ENCODE results near the gene ZDHHC8.

The ZDHHC8 gene

DNA sequence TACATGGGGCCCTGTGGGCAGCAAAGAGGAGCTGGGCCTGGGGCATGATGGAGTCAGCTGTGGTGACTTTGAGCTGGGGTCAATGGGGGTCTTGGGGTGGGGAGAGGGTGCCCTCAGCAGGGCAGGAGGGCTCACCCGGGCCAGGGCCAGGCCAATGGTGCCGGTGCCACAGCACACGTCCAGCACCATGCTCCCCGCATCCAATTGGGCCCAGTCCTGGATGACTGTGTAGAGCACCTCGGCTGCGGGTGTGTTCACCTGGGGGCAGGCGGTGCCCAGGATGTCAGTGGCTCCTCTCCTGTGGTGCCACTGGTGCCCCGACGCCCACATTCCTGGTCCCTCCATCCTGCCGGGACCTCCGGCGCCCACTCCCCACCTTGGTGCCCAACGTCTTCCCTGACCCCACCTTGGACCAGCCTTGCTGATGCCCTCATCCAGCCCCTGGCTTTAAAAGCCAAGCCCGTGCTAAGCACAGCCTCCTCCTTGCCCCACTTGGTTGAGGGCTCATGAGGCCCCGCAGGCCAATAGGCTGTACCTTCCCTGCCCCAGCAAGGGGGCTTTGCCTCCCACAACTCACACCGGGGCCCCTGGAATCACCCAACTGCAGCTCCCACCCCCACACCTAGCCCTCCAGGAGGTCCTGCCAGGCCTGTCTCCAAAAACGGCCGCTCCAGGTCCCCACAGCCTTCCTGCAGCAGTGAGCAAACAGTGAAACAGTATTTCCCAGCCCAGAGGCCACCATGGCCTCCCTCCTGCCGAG, 17.9 kb upstream of the ZDHHC8 start:
- no peak for DNase-seq (ENCODE audit: low read depth)

DNA sequence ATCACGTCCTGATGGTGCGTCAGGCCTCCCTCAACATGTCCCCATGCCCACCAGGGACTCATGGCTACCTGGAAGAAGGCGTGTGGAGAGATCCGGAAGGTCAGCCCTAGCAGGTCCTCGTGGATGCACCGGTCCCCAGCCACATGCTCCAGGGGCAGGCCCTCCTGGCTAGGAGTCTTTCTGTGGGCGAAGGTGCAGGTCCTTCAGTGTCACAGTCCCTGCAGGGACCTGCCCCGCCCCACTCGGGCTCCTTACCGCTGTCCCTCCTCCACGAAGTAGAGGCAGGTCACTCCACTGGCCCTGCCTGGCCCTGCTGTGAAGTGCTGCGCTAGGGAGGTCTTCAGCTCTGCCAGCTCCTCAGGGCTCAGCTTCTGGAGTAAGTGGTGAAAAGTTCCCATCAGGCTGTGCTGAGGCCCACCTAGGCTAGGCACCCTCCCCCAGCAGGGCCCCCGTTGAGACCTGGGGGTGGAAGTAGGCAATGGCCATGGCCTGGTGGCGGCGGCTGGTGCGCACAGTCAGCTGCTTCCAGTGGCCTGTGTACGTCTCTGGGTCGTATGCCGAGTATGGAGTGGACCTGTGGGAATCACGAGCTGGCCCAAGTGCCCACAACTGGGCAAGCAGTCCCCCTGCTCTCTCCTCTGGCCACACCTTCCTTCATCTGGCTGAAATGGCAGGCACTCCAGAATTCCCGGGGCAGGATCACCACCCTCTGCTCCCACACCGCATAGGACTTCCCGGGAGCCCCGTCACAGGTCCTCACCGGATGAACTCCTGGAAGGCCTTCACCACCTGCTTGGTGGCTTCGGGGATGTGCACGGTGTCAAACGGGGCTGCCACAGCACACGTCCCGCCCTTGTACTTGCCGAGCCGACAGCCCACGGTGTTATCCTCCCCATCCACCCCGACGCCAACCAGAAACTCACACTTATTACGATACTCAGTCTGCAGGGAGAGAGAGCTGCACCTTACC, 16.8 kb upstream of the ZDHHC8 start:
- DNase-seq (ENCODE audit: low read depth), result no peak

DNA sequence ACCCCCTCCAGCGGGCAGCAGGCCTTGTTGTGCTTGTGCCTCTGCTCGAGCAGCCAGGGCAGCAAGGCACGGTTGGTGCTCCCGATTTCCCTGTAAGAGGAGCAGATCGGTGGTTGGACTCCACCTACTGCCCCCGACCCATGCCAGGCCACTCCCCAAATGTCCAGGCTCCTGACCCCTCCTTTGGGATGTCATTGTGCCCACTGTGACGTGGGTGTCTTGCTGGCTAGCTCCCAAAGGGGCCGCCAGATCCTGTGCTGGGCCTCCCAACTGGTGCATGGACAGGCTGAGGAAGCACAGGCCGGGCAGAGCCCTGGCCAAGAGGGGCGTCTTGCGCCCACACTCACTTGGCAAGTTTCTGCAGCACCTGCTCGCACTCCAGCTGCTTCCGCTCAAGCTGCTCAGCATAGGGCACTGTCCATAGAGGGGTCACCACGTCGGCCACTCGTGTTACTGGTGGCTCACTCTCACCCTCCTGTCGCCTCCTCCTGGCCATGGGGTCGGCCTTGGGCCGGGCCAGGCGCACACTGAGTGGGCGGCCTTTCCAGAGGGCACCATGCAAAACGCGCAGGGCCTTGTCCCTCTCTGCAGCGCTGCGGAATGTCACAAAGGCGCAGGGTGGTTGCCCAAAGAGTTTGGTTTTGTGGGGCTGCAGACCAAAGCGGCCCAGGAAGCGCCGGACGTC, 15.8 kb upstream of the ZDHHC8 start, which contains the start of gene RANBP1:
Gene RANBP1 (plus strand): TSS at position 414 of the 685 bp plus-strand sequence. CDS start 81 bp downstream, at position 495.
- no peak for DNase-seq (ENCODE audit: low read depth)

DNA sequence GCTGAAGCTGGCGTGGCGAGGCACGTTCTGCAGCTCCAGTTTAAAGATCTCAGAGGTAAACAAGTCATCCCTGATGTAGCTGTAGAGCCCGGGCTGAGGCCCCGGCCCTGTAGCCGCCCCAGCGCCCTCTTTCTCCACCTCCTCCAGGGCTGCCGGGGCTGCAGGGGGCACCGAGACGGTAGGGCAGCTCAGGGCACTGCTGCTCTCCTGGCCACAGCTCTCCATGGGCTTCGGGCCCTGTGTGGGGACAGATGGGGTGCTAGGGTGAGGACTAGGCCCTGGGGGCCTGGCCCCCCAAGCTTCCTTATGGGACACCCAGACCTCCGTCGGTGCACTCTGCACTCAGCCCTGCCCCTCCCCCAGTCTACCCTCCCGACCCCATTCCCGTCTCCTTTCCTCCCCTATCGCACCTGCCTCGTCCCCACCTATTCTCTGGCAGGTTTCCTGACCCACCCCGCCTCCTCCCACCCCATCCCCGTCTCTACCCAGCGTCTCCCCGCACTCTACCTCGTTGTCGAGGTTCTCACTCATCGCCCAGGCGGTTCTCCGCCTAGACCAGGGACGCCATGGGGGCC, 15.1 kb upstream of the ZDHHC8 start:
- DNase-seq (ENCODE audit: low read depth), result no peak

DNA sequence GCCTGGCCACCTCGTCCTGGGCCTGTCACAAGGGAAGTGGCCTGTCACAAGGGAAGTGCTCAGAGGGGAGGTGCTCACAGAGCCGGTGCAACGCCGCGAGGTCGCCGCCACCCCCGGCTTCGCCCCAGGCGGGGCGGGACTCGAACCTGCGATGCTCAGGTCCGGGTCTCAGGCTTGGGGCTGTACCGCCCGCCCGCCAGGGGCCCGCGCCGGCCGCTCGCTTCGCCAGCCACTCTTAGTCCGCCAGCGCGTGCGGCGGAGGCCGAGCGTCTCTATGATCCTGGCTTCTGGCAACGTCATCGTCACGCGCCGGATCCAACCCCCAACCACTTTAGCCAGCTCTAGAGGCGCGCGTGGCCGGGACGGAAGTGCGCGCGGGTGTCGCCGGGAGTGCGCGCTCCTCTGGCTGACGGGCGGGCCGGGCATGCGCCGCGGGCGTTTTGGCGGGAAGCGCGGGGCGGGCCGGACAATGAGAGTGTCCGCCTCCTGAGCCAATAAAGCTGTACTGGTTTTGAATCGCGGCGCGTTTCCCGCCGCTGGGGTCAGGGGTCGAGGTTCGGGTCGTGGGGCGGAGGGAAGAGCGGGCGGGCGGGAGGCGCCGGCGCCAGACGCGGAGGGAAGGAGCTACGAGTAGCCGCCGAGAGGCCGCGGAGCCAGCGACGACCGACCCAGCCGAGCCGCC, 14.5 kb upstream of the ZDHHC8 start, which contains the start of gene TRMT2A:
Gene TRMT2A (minus strand): TSS at position 276 of the 682 bp plus-strand sequence. CDS start 320 bp downstream, outside the sequence.
- DNase-seq (ENCODE audit: low read depth), result peak; percentile 90

DNA sequence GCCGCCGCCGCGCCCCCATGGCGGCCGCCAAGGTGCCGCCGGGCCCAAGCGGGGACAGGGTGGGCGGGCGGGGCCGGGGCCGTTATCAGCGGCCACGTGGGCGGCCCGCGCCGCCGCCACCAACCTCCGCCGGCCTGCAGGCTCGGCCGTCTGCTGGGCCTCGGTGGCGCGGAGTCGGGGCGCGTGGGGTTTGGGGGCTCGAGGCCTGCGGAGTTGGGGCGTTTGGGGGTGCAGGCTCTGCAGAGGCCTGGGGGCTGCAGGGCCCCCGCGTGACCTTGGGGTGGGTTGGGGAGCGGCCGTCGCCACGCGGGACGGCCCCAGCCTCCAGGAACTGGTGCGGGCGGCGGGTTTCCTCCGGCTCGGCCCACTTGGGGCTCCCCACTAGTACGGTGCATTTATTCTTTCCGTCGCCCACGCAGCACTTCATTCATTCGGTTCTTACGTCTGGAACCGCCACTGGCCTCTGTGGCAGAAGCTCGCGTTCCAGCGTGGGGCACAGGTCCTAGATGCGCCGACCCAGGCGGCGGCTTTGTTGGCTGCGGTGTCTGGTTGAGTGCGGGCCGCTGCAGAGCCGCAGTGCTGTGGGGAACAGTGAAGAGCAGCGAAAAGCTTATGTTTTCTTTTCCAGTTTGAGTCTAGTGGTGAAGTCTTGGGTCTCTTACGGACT, 13.8 kb upstream of the ZDHHC8 start:
- no peak for DNase-seq (ENCODE audit: low read depth)

DNA sequence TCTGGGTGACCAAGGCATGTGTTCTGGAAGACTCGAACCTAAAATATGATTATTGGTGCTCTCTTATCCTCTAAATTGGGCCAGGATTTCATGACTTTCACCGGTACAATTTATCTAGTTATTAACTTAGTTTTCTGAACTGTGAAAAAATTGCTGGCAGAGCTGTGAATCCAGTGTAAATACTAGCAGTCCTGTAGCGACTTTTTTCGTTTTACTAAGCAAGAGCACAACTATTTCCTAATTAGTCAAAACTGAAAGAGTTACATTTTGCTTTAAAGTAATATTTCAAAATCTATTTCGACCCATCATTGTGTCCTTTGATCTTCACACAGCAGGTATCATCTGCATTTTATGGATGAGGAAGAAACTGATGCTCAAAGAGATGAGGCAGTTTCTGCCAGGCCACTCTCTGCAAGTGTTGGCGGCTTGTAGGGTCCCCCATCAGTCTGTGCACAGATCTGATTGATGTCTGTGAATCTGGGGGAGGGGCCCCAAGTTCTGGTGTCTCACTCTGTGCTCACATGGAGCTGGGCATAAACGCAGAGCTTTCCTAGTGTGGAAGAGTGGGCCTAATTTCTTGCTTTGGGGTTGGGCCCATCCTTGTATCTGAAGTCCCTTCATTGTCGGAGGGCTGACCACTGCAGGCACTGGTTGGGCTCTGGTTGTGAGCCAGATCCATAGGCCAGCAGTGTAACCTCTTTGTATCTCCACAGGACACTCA, 13.1 kb upstream of the ZDHHC8 start:
- DNase-seq (ENCODE audit: low read depth), result no peak

DNA sequence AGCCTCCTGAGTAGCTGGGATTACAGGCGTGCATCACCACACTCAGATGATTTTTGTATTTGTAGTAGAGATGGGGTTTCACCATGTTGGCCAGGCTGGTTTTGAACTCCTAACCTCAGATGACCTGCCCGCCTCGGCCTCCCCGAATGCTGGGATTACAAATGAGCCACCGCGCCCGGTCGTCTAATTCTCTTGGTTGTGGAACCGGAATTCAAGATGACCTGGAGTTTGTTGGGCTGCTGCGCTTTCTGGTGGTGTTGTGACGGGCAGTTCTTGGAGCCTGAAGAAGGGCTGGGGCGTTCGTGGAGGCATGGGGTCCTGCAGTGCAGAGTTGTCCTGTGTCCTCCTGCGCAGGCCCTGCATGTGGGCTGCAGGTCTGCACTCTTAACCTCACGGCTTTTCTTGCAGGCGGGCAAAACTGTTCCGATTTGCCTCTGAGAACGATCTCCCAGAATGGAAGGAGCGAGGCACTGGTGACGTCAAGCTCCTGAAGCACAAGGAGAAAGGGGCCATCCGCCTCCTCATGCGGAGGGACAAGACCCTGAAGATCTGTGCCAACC, 9.7 kb upstream of the ZDHHC8 start:
- DNase-seq (ENCODE audit: low read depth), result no peak

DNA sequence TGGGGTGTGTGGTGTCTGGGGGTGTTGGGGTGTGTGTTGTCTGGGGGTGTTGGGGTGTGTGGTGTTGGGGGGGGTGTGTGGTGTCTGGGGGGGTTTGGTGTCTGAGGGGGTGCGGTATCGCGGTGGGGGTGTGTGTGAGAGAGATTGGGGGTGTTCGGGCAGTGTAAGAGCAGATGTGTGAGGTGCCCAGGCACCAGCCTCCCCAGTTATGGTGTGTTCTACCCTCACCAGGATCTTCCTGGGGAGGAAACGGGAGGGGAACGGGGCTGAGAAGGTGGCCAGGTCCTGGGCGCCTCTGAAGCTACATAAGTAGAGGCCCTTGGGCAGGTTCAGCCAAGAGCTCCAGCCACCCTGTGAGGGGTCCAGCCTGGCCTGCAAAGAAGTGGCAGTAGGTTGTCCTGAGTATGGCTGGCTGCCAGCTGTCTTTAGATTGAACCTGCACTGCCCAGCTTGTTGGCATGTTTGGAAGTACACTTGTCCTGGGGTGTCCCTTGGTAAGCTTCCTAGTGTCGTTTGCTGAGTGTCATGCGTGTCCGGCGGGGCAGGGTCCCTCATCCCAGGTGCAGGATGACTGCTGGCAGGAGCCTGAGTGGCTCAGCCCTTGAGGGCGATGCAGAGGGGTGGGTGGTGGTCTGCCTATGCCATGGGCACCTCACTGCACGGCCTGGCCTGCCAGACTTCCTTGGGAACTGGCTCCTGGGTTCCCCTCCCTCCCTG, 8.1 kb upstream of the ZDHHC8 start:
- no peak for DNase-seq (ENCODE audit: low read depth)

DNA sequence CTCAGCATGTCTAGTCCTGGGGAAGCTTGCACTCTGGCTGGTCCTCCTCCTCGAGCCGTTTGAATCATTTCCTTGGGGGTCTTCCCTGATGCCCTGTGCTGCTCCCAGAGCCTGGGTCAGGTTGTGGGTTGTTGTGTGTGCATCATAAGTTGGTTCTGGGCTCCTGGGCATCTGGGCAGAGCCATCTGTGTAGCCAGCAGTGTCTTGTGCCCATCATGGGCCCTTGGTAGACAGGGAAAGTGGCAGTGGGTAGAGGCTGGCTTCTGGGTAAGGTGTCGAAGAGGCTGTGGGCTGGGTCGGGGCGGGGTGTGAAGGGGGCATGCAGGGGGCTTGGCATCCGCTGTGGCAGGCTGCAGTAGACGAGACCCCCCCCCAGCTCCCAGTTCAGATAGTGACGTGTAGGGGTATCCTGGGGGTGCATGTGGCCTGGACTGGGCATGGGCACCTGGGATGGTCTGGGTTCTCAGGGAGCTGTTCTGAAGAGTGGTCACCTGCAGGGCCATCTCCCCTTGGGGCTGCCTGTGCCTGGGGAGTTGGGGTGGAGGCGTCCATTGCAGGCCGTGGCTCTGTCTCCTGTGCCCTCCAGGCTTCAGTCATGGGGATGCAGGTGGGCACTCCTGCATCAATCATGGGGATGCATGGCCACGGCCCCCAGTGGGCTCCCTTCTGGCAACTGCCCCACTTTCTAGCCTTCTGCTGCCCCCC, 7.4 kb upstream of the ZDHHC8 start:
- no peak for DNase-seq (ENCODE audit: low read depth)

DNA sequence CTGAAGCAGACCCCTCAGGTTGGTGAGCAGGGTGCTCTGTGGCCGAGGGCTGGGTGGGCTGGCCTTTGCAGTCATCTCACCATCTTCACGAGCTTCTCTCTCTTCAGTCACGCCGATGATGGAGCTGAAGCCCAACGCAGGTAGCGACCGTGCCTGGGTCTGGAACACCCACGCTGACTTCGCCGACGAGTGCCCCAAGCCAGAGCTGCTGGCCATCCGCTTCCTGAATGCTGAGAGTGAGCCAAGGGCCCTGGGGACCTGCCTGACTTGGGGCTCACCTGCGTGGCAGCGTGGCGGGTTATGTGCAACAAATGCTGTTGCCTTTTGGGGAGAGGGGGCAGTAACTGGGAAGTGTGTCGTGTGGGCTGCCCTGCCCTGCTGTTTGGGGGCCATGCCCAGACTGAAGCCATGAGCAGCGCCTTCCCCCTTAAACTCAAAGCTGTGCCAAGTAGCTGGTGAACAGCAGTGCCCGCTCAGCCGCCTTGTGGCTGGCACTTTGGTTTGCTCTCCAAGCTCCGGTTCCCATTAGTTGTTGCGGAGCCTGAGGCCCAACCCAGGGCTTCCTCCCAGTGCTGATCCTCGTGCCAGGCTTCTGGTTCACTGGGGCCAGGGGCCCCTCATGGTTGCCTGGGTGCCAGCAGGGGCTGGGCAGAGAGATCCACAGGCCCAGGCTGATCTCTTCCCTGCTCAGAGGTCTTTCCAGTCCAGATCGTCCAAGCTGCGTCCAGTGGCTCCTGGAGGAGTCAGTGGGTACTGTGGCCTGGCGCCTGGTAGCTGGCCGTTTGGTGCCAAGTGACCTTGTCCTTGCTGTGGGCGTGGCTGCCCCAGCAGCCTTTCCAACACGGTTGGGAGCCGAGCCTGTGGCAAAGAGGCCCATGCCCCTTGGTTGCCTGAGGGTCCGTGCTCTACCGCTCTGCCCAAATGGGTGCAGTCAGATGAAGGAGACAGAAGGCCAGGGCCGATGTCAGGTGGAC, 6.1 kb upstream of the ZDHHC8 start:
- no peak for DNase-seq (ENCODE audit: low read depth)

DNA sequence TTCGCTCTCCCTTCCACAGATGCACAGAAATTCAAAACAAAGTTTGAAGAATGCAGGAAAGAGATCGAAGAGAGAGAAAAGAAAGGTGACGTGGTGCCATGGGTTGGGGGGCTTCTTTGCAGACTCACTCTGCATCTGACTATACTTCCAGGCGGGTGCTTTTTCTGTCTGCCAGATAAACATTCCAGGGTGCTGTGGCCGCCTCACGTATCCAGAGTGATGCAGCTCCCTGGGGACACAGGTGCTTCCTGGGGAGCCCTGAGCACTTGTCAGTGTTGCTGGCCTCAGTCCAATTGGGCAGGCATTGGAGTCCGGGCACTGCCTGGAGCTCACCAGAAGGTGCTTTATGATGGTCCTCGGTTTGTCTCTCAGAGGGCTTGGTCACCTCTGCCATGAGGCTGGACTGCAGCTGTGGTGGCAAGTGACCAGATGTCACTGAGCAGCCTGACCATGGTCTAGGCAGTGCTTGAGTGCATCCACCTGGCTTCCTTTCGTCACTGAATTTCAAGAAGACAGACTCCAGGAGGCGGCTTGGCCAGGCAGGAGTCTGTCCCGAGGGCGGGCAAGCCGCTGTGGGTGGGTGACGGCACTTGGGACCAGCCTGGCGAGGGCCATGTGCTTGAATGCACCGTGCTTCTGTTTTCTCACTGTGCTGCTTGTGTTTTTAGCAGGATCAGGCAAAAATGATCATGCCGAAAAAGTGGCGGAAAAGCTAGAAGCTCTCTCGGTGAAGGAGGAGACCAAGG, 5.1 kb upstream of the ZDHHC8 start:
- no peak for DNase-seq (ENCODE audit: low read depth)

DNA sequence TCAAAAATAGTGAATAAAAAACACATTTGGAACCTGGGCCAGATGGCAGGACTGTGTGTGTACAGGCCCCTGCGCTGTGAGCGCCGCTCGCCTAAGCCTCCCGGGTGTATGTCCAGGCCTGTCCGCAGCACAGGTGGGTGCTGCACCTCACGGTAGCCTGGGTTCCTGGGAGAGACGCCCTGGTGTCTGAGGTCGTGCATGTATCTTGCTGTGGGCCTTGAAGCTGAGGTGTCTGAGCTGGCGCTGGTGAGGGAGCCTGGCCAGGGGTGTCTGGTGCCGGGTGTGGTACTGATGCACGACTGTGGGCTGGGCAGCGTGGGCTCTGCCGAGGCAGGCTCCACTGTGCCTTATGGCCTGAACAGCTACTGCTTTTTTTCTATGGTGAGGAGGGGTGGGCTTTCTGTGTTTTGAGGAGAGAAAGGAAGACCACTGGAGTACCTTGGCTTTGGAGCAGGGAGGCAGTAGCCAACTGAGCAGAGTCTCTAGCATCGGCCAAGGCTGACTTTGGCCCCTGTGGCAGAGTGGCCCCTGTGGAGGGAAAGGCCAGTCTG, 4.2 kb upstream of the ZDHHC8 start:
- no peak for DNase-seq (ENCODE audit: low read depth)

DNA sequence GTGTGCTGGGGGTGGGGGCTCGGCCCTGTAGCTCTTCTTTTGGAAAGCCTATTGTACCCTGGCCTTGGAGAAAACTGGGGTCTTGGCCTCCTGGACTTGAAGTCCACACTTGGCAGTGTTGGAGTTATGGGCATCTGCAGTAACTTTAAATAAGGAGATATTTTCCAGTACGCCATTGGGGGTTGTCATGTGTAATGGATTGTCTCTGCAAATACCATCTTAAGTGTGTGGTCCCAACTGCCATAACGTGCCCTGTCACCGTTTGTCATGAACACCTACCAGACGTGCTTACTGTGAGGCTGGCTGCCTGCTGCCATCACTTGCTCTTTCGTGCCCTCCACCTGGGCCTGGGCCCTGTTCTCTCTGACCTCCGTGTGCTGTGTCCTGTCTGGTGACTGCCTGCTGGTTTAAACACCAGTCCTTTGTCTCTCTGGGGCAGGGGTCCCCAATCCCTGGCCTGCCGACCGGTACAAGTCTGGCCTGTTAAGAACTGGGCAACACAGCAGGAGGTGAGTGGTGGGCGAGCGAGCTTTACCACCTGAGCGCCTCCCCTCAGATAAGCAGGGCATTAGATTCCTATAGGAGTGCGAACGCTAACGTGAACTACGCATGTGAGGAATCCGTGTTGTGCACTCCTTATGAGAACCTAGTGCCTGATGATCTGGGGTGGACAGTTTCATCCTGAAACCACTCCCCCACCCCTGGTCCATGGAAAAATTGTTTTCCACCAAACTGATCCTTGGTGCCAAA, 3.6 kb upstream of the ZDHHC8 start:
- DNase-seq (ENCODE audit: low read depth), result no peak

DNA sequence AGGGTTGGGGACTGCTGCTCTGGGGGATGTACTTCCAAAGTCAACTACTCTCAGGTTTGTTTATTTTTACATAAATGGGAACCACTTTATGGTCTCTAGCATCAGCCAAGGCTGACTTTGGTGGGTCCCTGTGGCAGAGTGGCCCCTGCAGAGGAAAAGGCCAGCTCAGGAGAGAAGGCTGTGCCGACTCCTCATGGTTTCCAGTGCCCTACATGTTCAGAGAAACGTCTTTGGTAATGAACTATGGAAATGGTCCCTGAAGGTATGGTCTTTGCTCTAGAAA, 3.0 kb upstream of the ZDHHC8 start:
- DNase-seq (ENCODE audit: low read depth), result no peak

All from HS-27A (cell line).